HepG2 (cell line): Measurements from ENCODE around the gene FOXK2. TPM values are rescaled to one million over a fixed set of nuclear protein-coding genes. Genes with fewer than 3 reads are reported as not detected.

Experiments
- ATAC-seq: fragments of 200-7000 bp; cut with Tn5 transposase; 3 replicates; pipeline ENCODE4 v1.9.1; 2020; ENCODE audit warnings: mild to moderate bottlenecking, moderate library complexity
- BruUV-seq: library from RNA; stranded (reverse); fragments of 400-500 nt; replicated peaks from 2 replicates; lab custom pipeline; 2021; lab: Mats Ljungman, UMichigan
- CTCF ChIA-PET: fragments of 300-600 bp; formaldehyde crosslinking; extraction: SDS; loops from one replicate; lab custom pipeline; 2021; ENCODE audit warnings: low total read pairs, inconsistent platforms, low intra/inter-chr PET ratio; lab: Yijun Ruan, JAX
- POLR2A ChIA-PET: fragments of 350-600 bp; sonication (Branson Sonifier 250); formaldehyde crosslinking; loops from one replicate; lab custom pipeline; 2020; ENCODE audit warnings: antibody characterized with exemption, inconsistent platforms; lab: Yijun Ruan, JAX
- DNase-seq: peaks from one replicate; pipeline ENCODE4 v3.0.0-alpha.2; 2015; ENCODE audit warnings: low spot score
- FAIRE-seq: peaks from 3 replicates; lab custom pipeline; 2011; peaks lifted over from hg19 to GRCh38; lab: Jason Lieb, UNC
- H2AFZ ChIP-seq: one replicate; pipeline ENCODE4 v1.6.1; 2011; ENCODE audit warnings: low read length, inconsistent platforms
- H3K27ac ChIP-seq: fragments of 300-600 bp; 3 replicates; pipeline ENCODE4 v1.8.0; 2011; ENCODE audit warnings: mixed run types, mild to moderate bottlenecking, mixed read lengths, low read length, inconsistent platforms; ENCODE audit not compliant: insufficient read depth; ENCODE audit errors: extremely low read length
- H3K27me3 ChIP-seq, 2 experiments: fragments of 200-600 bp in 1 of 2; 2 replicates in 1 of 2; 3 replicates in 1 of 2; pipeline versions ENCODE4 v1.6.0 to v1.8.0; 2011; ENCODE audit warnings: low read length in 2 of 2, mild to moderate bottlenecking in 2 of 2, moderate library complexity in 2 of 2, inconsistent platforms in 1 of 2; ENCODE audit not compliant: insufficient read depth in 2 of 2, control insufficient read depth in 1 of 2
- H3K36me3 ChIP-seq, 2 experiments: fragments of 200-600 bp in 1 of 2; replicated peaks in 1 of 2; 2 replicates in 1 of 2; 3 replicates in 1 of 2; pipeline versions ENCODE4 v1.5.1 to v1.8.0; 2011; ENCODE audit warnings: low read length in 2 of 2, inconsistent platforms in 1 of 2; ENCODE audit not compliant: insufficient read depth in 2 of 2, control insufficient read depth in 1 of 2
- H3K4me1 ChIP-seq: 2 replicates; pipeline ENCODE4 v1.5.1; 2012; ENCODE audit warnings: low read length, inconsistent platforms; ENCODE audit not compliant: insufficient read depth
- H3K4me2 ChIP-seq: 2 replicates; pipeline ENCODE4 v1.6.0; 2011; ENCODE audit warnings: low read depth, low read length, inconsistent platforms
- H3K4me3 ChIP-seq, 3 experiments: fragments of 200-600 bp in 1 of 3; sonication (generic), shearing (Covaris generic) in 1 of 3; replicated peaks in 1 of 3; 2 replicates each; pipeline ENCODE4 v1.5.1; 2011 to 2016; ENCODE audit warnings: low read length in 3 of 3, inconsistent platforms in 2 of 3, low read depth in 2 of 3, mild to moderate bottlenecking in 2 of 3, control low read depth in 1 of 3, mixed read lengths in 1 of 3; ENCODE audit not compliant: insufficient read depth in 1 of 3
- H3K79me2 ChIP-seq: one replicate; pipeline ENCODE4 v1.6.1; 2011; ENCODE audit warnings: low read length, inconsistent platforms; ENCODE audit not compliant: insufficient read depth
- H3K9ac ChIP-seq: 2 replicates; pipeline ENCODE4 v1.6.0; 2011; ENCODE audit warnings: mild to moderate bottlenecking, low read depth, low read length, inconsistent platforms; ENCODE audit not compliant: insufficient read depth
- H3K9me3 ChIP-seq: 2 replicates; pipeline ENCODE4 v1.5.1; 2012; ENCODE audit warnings: mild to moderate bottlenecking, low read length
- H4K20me1 ChIP-seq: 2 replicates; pipeline ENCODE4 v1.6.0; 2011; ENCODE audit warnings: inconsistent platforms, mild to moderate bottlenecking, low read length, moderate library complexity; ENCODE audit not compliant: insufficient read depth
- ARID5B ChIP-seq: IDR thresholded peaks from 2 replicates; pipeline ENCODE4 v1.4.0; 2020; ENCODE audit warnings: mild to moderate bottlenecking, missing genetic modification reagents
- DRAP1 ChIP-seq: IDR thresholded peaks from 2 replicates; pipeline ENCODE4 v1.6.1; 2016; ENCODE audit warnings: missing genetic modification reagents, missing compliant biosample characterization
- HOXA3 ChIP-seq: sonication (generic); formaldehyde crosslinking; IDR thresholded peaks from 2 replicates; pipeline ENCODE4 v1.5.0; 2020; ENCODE audit warnings: missing genetic modification reagents
- NPAS2 ChIP-seq: sonication (generic); formaldehyde crosslinking; IDR thresholded peaks from 2 replicates; pipeline ENCODE4 v1.8.0; 2022; ENCODE audit warnings: mild to moderate bottlenecking, missing genetic modification reagents, borderline replicate concordance
- ZNF12 ChIP-seq: sonication (generic); formaldehyde crosslinking; IDR thresholded peaks from 2 replicates; pipeline ENCODE4 v1.5.0; 2020; ENCODE audit warnings: missing genetic modification reagents
- ZNF143 ChIP-seq: sonication (generic); formaldehyde crosslinking; IDR thresholded peaks from 2 replicates; pipeline ENCODE4 v1.4.0; 2020; ENCODE audit warnings: missing genetic modification reagents
- ZNF430 ChIP-seq: sonication (generic); formaldehyde crosslinking; IDR thresholded peaks from 2 replicates; pipeline ENCODE4 v1.9.0; 2021; ENCODE audit warnings: mild to moderate bottlenecking, missing genetic modification reagents
- ZNF512 ChIP-seq: sonication (generic); formaldehyde crosslinking; IDR thresholded peaks from 2 replicates; pipeline ENCODE4 v1.4.0; 2020; ENCODE audit warnings: mild to moderate bottlenecking, missing genetic modification reagents
- ZNF615 ChIP-seq: sonication (generic); formaldehyde crosslinking; IDR thresholded peaks from 2 replicates; pipeline ENCODE4 v1.5.0; 2020; ENCODE audit warnings: mild to moderate bottlenecking, missing genetic modification reagents, borderline replicate concordance
- ZNF644 ChIP-seq: IDR thresholded peaks from 2 replicates; pipeline ENCODE4 v1.6.1; 2016; ENCODE audit warnings: low read depth
- ZNF883 ChIP-seq: sonication (generic); formaldehyde crosslinking; IDR thresholded peaks from 2 replicates; pipeline ENCODE4 v1.5.1; 2020; ENCODE audit warnings: mild to moderate bottlenecking, missing genetic modification reagents; ENCODE audit errors: not compliant biosample characterization
- ZSCAN12 ChIP-seq: sonication (generic); formaldehyde crosslinking; IDR thresholded peaks from 2 replicates; pipeline ENCODE4 v1.9.0; 2021; ENCODE audit warnings: mild to moderate bottlenecking, missing genetic modification reagents
- ZSCAN25 ChIP-seq: sonication (generic); formaldehyde crosslinking; IDR thresholded peaks from 2 replicates; pipeline ENCODE4 v1.8.0; 2022; ENCODE audit warnings: mild to moderate bottlenecking, missing genetic modification reagents
- WGBS: methylation state at CpG from one replicate; pipeline ENCODE4 v1.1.6; 2017; ENCODE audit warnings: low lambda C conversion rate; 5-methylcytosine and 5-hydroxymethylcytosine counted together
- in situ Hi-C: cut with HindIII; loops from 2 replicates; pipeline ENCODE4 v1.10.0; 2017; ENCODE audit warnings: low pct_unique_long_range_greater_than_20kb; ENCODE audit not compliant: extremely low pct_ligation_motif_present
- intact Hi-C: fragments of 100-400 bp; cut with micrococcal nuclease; formaldehyde crosslinking; loops from one replicate; pipeline ENCODE4 v1.10.0; 2022; ENCODE audit not compliant: unreplicated experiment
- polyA plus RNA-seq, 8 experiments: library from polyadenylated mRNA; depleted of rRNA in 3 of 8; stranded (reverse) in 7 of 8; unstranded in 1 of 8; fragments of >200 nt; fragmentation: Illumina TruSeq in 4 of 8; extraction: Trizol in 4 of 8; gene quantifications; 2 replicates each; pipeline versions ENCODE4 v1.2.1 to v1.2.3, GENCODE V29; 2011 to 2016; ENCODE audit warnings: low read depth in 4 of 8, missing spikeins in 1 of 8, mixed read lengths in 1 of 8; ENCODE audit not compliant: insufficient read depth in 1 of 8
- total RNA-seq, 5 experiments: library from RNA; depleted of rRNA; stranded (reverse); fragments of >200 nt; fragmentation: Illumina TruSeq; extraction: Trizol; gene quantifications; 2 replicates each; pipeline ENCODE4 v1.2.3, GENCODE V29; 2016; ENCODE audit warnings: low read depth in 1 of 5

FOXK2 gene
- total and polyA plus RNA-seq, 2 of the 13 experiments (the other 11 are each of a cell fraction or from before 2014, with no cell fraction given), result 67.1 to 67.2 TPM

- TF ChIP-seq ARID5B (CRISPR knock-in tag), result no peak
- TF ChIP-seq HOXA3, result no peak
- no peak for TF ChIP-seq ZNF143 (CRISPR knock-in tag)
- TF ChIP-seq ZNF883 (CRISPR knock-in tag), result no peak
These were observed 41.4 kb downstream of the FOXK2 start (continued) for GRCh38 chr17:82560802-82561428.

GRCh38 chr17:82561429-82562035 is 42.0 kb downstream of the FOXK2 start:
- 37% methylated on average over 31 of the region's 31 CpGs for WGBS
- Histone ChIP-seq H3K9ac (peak overlapping the region; percentile 56), H3K79me2 (peaks cover 91% of the 10 kb centered on the region), H3K9me3 (no peaks in the 10 kb centered on the region), H2AFZ (no peak overlapping the region), H3K36me3 (peaks cover 10 to 22% of the 10 kb centered on the region in 2 experiments; a peak in 4 of 5 replicates), H4K20me1 (peaks cover 57% of the 10 kb centered on the region), H3K4me2 (peak overlapping the region; percentile 87), H3K27me3 (no peaks in the 10 kb centered on the region), H3K27ac (peak overlapping the region; percentile 75), H3K4me3 (peak overlapping the region; percentile 25 to 64 (median 28)), H3K4me1 (peaks cover 91% of the 10 kb centered on the region)
- peak; percentile 47 for DNase-seq
- intact Hi-C loops, result loop anchor here (1.0 kb wide), 1 partner anchor 17 kb away; no protein-coding TSS in a partner anchor
- in situ Hi-C loops, result no loop called here
- POLR2A ChIA-PET, result interaction anchor here (0.8 to 3.4 kb wide), 4 partner anchors 7 to 104 kb away, joined by 3 to 12 read pairs (median 6); no protein-coding TSS in a partner anchor
- peak; percentile 39 for FAIRE-seq
- peak; percentile 77 for ATAC-seq
- CTCF ChIA-PET, result no interaction called here
- no TSS peak for BruUV-seq
- TF ChIP-seq ZNF512 (CRISPR knock-in tag) (no peak), ZNF12 (CRISPR knock-in tag) (peak; percentile 50; the same call in 1 of the 2 replicates), ZSCAN25 (CRISPR knock-in tag) (peak; percentile 66; the same call in 1 of the 2 replicates), DRAP1 (CRISPR knock-in tag) (no peak), ZNF615 (no peak), ZNF430 (0 out of 2 replicates have a peak, but pooled peaks have one; percentile 45), NPAS2 (CRISPR knock-in tag) (no peak), ZSCAN12 (no peak), ZNF644 (CRISPR knock-in tag) (no peak)
